ENCODE measurements around the gene TOMM20.
A peak's percentile ranks its signal among the peaks of the same experiment; 100 is the strongest.

Gene TOMM20

GRCh38 chr1:235068158-235069121 lies 60.2 kb downstream of the TOMM20 start (continued):
- TF ChIP-seq ZNF132 (tag by site-specific recombination; IDR thresholded peaks at IDR 0.05; ENCODE audit: borderline replicate concordance) (no peak), ZFP37 (tag by site-specific recombination; IDR thresholded peaks at IDR 0.05) (no peak), ZNF837 (tag by site-specific recombination; IDR thresholded peaks at IDR 0.05) (no peak), ZNF473 (tag by site-specific recombination; IDR thresholded peaks at IDR 0.05) (no peak), ZNF571 (tag by site-specific recombination; IDR thresholded peaks at IDR 0.05) (no peak), ZNF530 (tag by site-specific recombination; IDR thresholded peaks at IDR 0.05; ENCODE audit: low read depth) (no peak), ZFHX2 (tag by site-specific recombination; conservative IDR thresholded peaks at IDR 0.05) (peak; percentile 44), ZNF266 (tag by site-specific recombination; IDR thresholded peaks at IDR 0.05; ENCODE audit: low read depth) (no peak), GFI1B (tag by site-specific recombination; IDR thresholded peaks at IDR 0.05) (no peak), ZBTB20 (tag by site-specific recombination; IDR thresholded peaks at IDR 0.05) (peak; percentile 40), ZNF529 (tag by site-specific recombination; IDR thresholded peaks at IDR 0.05; ENCODE audit: insufficient replicate concordance) (no peak), GLIS2 (tag by site-specific recombination; IDR thresholded peaks at IDR 0.05) (peak; percentile 42; the same call in 1 of the 2 replicates), ZBTB44 (tag by site-specific recombination; IDR thresholded peaks at IDR 0.05) (no peak), KLF17 (tag by site-specific recombination; IDR thresholded peaks at IDR 0.05) (no peak), OSR2 (tag by site-specific recombination; IDR thresholded peaks at IDR 0.05) (no peak), ZNF600 (tag by site-specific recombination; IDR thresholded peaks at IDR 0.05) (no peak), ZNF292 (tag by site-specific recombination; IDR thresholded peaks at IDR 0.05; ENCODE audit: borderline replicate concordance, low read depth) (no peak)
- TF ChIP-seq, protein P1, sequence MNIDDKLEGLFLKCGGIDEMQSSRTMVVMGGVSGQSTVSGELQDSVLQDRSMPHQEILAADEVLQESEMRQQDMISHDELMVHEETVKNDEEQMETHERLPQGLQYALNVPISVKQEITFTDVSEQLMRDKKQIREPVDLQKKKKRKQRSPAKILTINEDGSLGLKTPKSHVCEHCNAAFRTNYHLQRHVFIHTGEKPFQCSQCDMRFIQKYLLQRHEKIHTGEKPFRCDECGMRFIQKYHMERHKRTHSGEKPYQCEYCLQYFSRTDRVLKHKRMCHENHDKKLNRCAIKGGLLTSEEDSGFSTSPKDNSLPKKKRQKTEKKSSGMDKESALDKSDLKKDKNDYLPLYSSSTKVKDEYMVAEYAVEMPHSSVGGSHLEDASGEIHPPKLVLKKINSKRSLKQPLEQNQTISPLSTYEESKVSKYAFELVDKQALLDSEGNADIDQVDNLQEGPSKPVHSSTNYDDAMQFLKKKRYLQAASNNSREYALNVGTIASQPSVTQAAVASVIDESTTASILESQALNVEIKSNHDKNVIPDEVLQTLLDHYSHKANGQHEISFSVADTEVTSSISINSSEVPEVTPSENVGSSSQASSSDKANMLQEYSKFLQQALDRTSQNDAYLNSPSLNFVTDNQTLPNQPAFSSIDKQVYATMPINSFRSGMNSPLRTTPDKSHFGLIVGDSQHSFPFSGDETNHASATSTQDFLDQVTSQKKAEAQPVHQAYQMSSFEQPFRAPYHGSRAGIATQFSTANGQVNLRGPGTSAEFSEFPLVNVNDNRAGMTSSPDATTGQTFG (tag by site-specific recombination; IDR thresholded peaks at IDR 0.05; ENCODE audit: borderline replicate concordance), result no peak
- TF ChIP-seq, protein P2, sequence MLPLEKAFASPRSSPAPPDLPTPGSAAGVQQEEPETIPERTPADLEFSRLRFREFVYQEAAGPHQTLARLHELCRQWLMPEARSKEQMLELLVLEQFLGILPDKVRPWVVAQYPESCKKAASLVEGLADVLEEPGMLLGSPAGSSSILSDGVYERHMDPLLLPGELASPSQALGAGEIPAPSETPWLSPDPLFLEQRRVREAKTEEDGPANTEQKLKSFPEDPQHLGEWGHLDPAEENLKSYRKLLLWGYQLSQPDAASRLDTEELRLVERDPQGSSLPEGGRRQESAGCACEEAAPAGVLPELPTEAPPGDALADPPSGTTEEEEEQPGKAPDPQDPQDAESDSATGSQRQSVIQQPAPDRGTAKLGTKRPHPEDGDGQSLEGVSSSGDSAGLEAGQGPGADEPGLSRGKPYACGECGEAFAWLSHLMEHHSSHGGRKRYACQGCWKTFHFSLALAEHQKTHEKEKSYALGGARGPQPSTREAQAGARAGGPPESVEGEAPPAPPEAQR (tag by site-specific recombination; IDR thresholded peaks at IDR 0.05), result no peak
